Hippocampal formation (tissue), 2 donors: ENCODE results near the gene MTG1.
"Not testable (repeated sequence)": the region's sequence is repeated elsewhere in the genome, so short reads cannot be mapped to it uniquely, and the experiment has no call there.

Experiments used
- DNase-seq, 2 donors: peaks; one replicate each; lab custom pipeline; 2025; lab: John Stamatoyannopoulos, UW

Gene MTG1

GRCh38 chr10:133378251-133379096 lies 15.5 kb upstream of the MTG1 start:
- DNase-seq, result peak; percentile 45 to 58

GRCh38 chr10:133379152-133379800 lies 14.7 kb upstream of the MTG1 start, which contains the start of gene PAOX:
Gene PAOX (plus strand): TSS chr10:133379262. CDS start chr10:133379317, 55 bp downstream.
- DNase-seq, result peak; percentile 57 to 62

GRCh38 chr10:133379801-133380666 lies 13.9 kb upstream of the MTG1 start:
- DNase-seq, result peak in 1 of 2 donors; percentile 18

- no peak for DNase-seq
Measured at GRCh38 chr10:133381036-133381435, 12.9 kb upstream of the MTG1 start.

- DNase-seq, result no peak
Measured at GRCh38 chr10:133383551-133383950, 10.4 kb upstream of the MTG1 start.

GRCh38 chr10:133384071-133384470 lies 9.9 kb upstream of the MTG1 start:
- no peak for DNase-seq

- DNase-seq, result no peak
Measured at GRCh38 chr10:133385214-133385613, 8.7 kb upstream of the MTG1 start.

- not testable (repeated sequence) for DNase-seq
Measured at GRCh38 chr10:133386951-133387350, 7.0 kb upstream of the MTG1 start.

GRCh38 chr10:133388236-133388972 lies 5.6 kb upstream of the MTG1 start:
- DNase-seq, result no peak

- DNase-seq, result no peak
Measured at GRCh38 chr10:133388973-133389818, 4.8 kb upstream of the MTG1 start.

- DNase-seq, result no peak
Measured at GRCh38 chr10:133390597-133391248, 3.2 kb upstream of the MTG1 start.

GRCh38 chr10:133391249-133391635 lies 2.7 kb upstream of the MTG1 start:
- DNase-seq, result no peak

- DNase-seq, result no peak
Measured at GRCh38 chr10:133391761-133392518, 2.0 kb upstream of the MTG1 start.

- no peak for DNase-seq
Measured at GRCh38 chr10:133393401-133394063, 425 bp upstream of the MTG1 start.

GRCh38 chr10:133394801-133395221 lies 854 bp downstream of the MTG1 start:
- DNase-seq, result no peak

- no peak for DNase-seq
Measured at GRCh38 chr10:133396035-133396624, 2.2 kb downstream of the MTG1 start.

GRCh38 chr10:133397938-133398337 lies 4.0 kb downstream of the MTG1 start:
- no peak for DNase-seq

- DNase-seq, result no peak
Measured at GRCh38 chr10:133399123-133399601, 5.2 kb downstream of the MTG1 start.
